HG03135 (cell line): ENCODE results near the gene WDR64.

Source experiments
- ATAC-seq: cut with Tn5 transposase; IDR thresholded peaks from one replicate; pipeline ENCODE4 v1.9.1; 2021; ENCODE audit warnings: mild to moderate bottlenecking, moderate library complexity; ENCODE audit not compliant: unreplicated experiment

Gene WDR64

DNA sequence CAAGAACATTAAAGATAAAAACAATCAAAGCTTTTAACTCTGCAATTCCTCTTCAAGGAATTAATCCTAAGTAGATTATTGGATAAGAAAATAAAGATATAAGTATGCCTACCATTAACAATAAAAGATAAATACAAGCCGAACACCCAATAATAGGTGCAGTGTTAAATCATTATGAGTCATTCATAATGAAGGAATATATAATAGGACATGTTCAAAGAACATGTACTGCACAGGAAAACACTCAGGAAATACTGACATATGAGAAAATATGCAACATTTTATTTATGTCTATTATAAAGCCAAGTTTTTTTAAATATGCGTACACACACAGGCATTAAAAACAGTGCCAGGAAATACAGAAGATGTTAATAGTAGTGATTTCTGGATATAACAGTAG, 184.9 kb downstream of the WDR64 start:
- no peak for ATAC-seq

DNA sequence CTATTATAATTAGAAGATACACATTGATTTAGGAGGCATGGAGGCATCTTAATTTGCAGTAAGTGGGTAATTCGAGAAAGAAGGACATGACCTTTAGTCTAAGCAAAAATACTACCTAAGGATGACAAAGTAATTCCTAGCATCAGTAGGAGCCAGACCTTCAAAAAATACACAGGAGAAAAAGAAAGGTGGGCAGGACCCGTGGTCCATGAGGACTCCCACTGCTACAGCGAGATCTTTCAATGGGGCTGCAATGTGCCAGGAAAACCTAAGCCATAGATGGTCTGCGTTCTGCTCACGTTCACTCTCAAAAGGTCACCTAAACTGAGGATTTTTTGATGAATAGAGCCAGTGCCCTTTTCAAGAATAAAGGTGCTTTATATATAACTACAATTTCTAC, 185.3 kb downstream of the WDR64 start:
- ATAC-seq: no peak

GRCh38 chr1:241837901-241838300, 185.8 kb downstream of the WDR64 start:
- ATAC-seq: no peak

GRCh38 chr1:241838897-241839296, 186.8 kb downstream of the WDR64 start:
- ATAC-seq: no peak

DNA sequence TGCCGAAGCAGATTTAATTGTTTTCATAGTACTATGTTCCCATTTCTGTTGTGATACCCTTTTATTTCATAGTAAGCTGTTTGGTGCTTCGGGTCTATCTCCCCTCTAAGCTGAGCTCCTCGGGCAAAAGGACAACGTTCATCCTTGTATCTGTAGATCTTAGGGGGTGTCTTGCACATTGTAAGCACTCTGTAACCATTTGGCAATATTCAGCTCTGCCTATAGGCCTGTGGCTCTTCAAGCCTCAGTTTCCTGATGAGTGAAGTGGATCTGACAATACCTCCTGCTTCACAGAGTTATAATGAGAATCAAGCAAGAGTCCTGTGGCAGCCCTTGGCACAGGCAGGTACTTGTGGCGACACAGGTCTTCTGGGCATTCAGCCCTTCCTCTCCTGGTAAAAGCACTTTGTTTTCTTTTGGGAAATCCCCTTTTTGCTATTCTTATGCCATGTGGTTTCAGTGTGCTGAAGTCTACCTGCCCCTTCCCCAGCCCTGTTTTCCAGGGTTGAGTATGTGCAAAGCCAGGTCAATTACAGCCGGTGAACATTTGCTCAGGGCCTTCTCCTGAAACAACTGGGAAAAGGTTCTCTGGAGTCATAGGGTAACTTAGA, 187.4 kb downstream of the WDR64 start:
- ATAC-seq: no peak

DNA sequence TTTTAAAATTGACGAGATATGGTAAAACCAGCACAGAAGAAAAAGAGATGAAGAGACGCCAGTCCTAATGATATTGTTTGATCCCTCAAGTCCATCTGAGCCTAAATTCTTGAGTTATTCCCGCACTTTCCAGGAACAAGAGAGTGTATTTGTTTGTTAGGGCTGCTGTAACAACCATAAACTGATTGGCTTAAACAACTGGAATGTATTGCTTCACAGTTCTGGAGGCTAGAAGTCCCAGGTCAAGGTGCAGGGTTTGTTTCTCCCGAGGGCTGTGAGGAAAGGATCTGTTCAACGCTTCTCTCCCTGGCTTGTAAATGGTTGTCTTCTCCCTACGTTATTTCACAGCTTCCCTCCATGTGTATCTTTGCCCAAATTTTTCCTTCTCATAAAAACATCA, 188.1 kb downstream of the WDR64 start:
- no peak for ATAC-seq

DNA sequence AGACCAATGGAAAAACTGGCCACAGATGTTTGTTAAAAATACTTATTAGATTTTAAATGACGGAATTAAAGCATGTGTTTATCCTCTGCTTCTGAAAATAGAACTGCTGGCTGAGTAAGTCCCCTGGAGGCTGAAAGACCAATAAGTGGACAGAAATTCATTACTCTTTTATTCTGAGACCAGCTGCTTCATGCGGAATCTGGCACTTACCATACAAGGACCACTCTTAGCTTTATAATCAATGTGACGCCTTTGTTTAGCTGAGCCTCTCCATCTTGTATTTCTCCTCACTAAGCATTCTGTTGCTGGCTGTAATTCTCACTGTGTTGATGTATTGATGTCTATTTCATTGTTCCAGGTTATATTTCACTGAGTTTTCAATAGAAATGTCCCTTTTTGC, 189.6 kb downstream of the WDR64 start:
- no peak for ATAC-seq

DNA sequence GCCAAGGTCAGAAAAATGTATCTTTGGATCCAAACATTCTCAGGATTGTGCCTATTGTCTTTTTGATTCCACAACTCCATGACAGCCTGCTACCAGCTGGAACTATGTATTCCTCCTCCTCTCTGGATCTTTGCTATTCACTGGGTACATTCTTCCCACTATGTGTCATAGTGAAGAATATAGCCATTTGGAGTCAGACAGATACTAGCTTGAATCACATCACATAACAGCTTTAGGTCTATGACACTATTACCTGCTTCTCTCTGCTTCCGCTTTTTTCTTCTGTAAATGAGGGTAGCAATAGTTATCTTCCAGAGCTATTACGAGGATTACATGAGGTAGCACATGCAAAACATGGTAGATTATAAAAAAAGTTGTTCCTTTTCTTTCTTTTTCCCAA, 190.5 kb downstream of the WDR64 start:
- ATAC-seq: no peak

DNA sequence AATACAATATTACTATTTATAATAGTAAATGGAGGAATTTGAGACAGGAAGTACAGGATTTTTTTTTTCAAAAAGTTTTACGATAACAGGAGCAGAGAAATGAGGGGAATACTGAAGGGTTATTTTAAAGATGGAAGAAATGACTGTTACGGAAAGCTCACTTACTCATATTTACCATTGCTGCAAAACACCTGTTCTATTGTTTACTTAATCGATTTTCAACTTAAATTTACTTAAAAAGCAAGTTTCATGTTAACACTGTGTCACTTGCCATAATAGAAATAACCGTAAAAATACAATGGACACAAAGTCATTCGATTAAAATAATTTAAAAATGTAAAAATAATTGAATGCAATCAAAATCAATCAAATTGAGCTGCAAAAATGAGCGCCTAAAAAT, 192.5 kb downstream of the WDR64 start:
- no peak for ATAC-seq

DNA sequence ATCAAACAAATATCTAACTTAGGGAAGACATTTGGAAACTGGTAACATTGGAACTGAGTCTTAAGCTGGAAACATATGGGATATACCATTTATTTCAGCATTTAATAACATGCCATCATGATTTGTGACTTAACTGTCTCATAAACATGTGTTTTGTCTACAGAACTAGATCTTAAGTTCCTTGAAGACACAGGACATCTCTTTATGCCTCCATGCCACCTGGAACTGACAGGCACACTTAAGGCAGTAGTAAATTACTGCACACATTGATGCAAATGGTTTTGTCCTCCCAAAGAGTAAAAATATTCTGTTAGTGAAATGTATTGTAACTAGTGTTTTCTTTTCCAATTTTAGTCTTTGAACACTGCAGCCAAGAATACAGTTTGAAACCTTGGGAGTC, 194.3 kb downstream of the WDR64 start:
- no peak for ATAC-seq

DNA sequence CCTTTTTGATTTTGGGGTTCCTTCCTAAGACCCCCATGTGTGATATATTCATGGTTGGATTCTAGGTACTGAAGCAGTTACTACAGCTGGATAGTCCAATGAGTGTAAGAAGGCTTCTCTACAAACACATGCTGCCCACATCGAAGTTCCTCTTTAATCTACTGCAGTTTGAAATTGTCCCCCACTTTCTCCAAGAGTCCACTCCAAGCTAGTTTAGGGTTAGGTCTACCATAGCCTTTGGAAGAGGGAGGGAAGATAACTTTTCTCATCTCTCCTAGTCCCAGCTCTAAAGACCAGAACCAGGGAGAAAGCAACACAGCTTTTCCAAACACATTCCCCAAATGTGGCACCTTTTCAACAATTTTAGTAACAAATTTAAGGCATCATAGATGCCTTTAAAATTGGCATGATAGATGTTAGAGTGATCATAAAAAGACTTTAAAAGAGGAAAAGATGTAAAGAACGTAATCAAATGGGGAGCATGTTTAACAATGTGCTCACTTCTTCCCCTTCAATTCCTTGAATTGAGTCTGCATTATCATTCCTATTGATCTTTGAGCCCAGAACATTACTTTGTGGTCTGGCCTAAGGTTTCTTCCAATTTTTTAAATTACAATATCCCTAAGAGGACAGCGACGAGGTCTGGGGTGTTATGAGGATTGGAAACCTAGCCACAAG, 194.9 kb downstream of the WDR64 start:
- ATAC-seq: no peak

DNA sequence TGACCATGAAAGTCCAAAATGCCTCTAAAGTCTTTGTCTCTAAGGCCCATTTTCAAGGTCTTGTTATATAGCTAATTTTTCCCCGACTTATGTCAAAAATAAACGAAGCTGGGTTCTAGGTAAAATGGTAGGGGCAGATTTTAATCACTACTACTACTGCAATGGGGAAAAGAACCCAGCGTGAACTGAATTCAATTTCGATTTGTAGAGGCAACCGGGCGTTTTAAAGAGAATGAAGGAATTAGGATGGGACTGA, 195.4 kb downstream of the WDR64 start:
- ATAC-seq: no peak

DNA sequence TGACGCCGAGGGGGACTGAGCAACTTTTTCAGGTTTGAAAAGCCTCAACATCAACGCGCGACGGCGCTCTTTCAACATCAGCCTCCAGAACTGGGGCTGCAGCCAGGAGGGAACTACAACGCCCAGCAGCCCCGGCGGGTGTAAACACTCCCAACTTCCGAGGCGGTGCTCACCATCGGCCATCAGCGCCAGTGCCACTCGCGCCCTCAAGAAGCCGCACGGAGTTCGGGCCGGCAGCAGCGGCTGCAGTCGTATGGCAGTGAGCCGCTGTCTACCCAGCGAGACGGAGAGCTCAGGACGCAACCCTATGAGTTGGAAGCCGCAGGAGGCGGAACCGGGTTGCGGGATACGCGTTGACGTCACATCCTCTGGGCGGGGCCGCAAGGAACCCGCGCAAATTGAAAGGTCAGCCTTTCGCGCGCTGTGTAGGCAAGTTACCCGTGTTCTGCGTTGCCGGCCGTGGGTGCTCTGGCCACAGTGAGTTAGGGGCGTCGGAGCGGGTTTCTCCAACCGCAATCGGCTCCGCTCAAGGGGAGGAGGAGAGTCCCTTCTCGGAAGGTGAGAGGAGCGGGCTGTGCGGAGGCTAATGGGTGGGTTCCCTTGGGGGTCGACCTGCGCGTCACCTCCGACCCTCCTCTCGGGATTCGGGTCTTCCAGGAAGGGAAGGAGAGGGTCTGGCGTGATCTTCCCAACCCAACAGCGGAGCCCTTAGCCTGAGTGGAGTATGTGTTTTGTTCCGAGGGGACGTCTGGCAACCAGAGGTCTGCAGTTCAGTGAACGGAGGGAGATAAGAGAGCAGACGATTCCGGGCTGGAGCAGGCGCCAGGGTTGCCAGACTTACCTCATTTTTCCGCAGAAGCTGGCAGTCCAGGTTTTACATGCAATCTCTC, 196.0 kb downstream of the WDR64 start, which contains the start of gene EXO1:
TSS of gene EXO1 (plus strand) at position 409 of the 890 bp plus-strand sequence. CDS start 2,222 bp downstream, outside the sequence.
- ATAC-seq: peak; percentile 97

DNA sequence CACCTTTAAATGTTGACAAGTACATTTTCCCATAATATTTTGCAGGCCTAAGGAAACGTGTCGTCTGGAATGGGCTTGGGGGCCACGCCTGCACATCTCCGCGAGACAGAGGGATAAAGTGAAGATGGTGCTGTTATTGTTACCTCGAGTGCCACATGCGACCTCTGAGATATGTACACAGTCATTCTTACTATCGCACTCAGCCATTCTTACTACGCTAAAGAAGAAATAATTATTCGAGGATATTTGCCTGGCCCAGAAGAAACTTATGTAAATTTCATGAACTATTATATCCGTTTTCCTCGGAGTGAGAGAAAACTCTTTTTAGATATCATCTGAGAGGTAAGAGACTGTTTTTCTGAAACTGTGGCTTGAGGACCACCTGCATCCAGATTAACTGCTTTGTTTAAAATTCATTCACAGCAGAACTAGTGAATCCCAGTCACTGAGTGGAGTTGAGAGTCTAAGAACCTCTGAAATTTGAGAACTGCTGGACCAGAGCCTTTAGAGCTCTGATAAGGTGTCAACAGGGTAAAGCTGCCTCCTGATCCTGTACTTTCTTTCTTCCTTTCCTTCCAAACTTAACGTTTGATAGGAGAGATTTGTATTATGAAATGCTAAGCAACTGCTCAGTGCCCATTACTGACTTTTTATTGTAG, 196.7 kb downstream of the WDR64 start:
- peak; percentile 8 for ATAC-seq

DNA sequence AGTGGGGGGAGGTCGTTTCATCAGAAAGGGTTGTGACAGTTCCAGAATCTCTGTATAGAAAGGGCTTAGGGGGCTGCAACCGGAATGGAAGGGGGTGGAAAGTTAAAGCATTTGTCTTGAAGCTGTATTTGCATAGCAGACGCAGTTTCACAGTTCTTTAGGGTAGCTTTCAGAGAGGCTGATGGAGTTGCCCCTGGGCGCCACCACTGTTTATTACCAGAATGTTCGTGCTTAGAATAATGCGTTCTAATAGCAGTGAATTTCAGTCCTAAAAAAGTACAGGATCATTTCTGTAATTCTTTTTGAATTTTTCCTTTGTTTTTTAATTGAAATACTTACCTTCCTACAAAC, 197.2 kb downstream of the WDR64 start:
- ATAC-seq: no peak
